ENCODE results near the gene LYPLAL1. TPM values are rescaled to one million over a fixed set of nuclear protein-coding genes. Genes with fewer than 3 reads are reported as not detected.
"Not testable (repeated sequence)": the region's sequence is repeated elsewhere in the genome, so short reads cannot be mapped to it uniquely, and the experiment has no call there.

LYPLAL1 gene
- total RNA-seq, 1 donor from 2014 or later: 17.4 TPM

DNA sequence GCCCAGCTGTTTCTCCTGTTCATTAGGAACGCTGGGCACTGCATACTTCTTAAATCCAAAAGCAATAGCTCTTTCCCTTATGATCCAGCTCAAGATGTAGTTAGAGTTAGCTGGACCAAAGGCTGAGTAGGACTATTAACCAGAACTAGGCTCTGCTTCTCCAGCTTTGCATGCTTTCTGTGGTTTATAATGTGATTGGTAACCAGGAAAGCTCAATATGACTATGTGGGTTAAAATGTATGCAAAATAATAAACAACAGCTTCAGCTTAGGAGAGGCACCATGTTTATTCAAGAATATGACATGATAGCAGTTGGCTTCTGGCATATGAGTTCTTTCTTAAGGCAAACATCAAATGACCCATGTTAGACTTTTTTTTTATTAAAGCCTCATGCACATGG lies 73.8 kb downstream of the LYPLAL1 start:
- Mint-ChIP-seq H3K4me3 (ENCODE audit: unreplicated experiment) (no peak overlapping the region), H3K9me3 (ENCODE audit: unreplicated experiment) (peaks cover 3% of the 10 kb centered on the region)

DNA sequence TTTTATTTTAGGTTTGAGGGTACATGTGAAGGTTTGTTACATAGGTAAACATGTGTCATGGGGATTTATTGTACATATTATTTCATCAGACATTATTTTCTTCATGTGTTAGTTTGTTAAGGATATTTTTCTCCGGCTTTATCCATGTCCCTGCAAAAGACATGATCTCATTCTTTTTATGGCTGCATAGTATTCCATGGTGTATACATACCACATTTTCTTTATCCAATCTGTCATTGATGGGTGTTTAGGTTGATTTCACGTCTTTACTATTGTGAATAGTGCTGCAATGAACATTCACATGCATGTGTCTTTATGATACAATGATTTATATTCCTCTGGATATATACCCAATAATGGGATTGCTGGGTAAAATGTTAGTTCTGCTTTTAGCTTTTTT lies 76.8 kb downstream of the LYPLAL1 start:
- not testable (repeated sequence) for H3K27ac Mint-ChIP-seq (ENCODE audit: unreplicated experiment); H3K4me3 Mint-ChIP-seq (ENCODE audit: unreplicated experiment); DNase-seq; H3K9me3 Mint-ChIP-seq (ENCODE audit: unreplicated experiment); H3K27me3 Mint-ChIP-seq (ENCODE audit: unreplicated experiment); H3K36me3 Mint-ChIP-seq (ENCODE audit: unreplicated experiment); H3K4me1 Mint-ChIP-seq (ENCODE audit: low read depth, unreplicated experiment)

More for the DNA sequence above, 73.8 kb downstream of the LYPLAL1 start:
- H3K4me1 Mint-ChIP-seq (ENCODE audit: low read depth, unreplicated experiment): peaks cover 3% of the 10 kb centered on the region
- no peaks in the 10 kb centered on the region for H3K27me3 Mint-ChIP-seq (ENCODE audit: unreplicated experiment)
- no peaks in the 10 kb centered on the region for H3K36me3 Mint-ChIP-seq (ENCODE audit: unreplicated experiment)
- TF ChIP-seq, protein P1, sequence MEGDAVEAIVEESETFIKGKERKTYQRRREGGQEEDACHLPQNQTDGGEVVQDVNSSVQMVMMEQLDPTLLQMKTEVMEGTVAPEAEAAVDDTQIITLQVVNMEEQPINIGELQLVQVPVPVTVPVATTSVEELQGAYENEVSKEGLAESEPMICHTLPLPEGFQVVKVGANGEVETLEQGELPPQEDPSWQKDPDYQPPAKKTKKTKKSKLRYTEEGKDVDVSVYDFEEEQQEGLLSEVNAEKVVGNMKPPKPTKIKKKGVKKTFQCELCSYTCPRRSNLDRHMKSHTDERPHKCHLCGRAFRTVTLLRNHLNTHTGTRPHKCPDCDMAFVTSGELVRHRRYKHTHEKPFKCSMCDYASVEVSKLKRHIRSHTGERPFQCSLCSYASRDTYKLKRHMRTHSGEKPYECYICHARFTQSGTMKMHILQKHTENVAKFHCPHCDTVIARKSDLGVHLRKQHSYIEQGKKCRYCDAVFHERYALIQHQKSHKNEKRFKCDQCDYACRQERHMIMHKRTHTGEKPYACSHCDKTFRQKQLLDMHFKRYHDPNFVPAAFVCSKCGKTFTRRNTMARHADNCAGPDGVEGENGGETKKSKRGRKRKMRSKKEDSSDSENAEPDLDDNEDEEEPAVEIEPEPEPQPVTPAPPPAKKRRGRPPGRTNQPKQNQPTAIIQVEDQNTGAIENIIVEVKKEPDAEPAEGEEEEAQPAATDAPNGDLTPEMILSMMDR (IDR thresholded peaks at IDR 0.05; ENCODE audit: partially characterized antibody, unreplicated experiment): no peak
- DNase-seq: no peak
- H3K27ac Mint-ChIP-seq (ENCODE audit: unreplicated experiment): no peak overlapping the region

DNA sequence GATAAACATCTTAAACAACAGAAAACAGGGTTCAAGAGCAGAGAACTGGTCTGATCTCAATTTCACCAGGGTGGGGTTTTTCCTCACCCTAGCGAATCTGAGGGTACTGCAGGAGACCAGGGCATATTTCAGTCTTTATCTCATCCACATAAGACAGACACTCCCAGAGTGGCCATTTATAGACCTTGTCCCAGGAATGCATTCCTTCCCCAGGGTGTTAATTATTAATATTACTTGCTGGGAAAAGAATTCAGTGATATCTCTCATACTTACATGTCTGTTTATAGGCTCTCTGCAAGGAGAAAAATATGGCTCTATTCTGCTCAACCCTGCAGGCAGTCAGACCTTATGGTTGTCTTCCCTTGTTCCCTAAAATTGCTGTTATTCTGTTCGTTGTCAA lies 84.1 kb downstream of the LYPLAL1 start:
- no peaks in the 10 kb centered on the region for H3K4me1 Mint-ChIP-seq (ENCODE audit: low read depth, unreplicated experiment)
- no peak overlapping the region for H3K4me3 Mint-ChIP-seq (ENCODE audit: unreplicated experiment)
- H3K36me3 Mint-ChIP-seq (ENCODE audit: unreplicated experiment): peaks cover 16% of the 10 kb centered on the region
- TF ChIP-seq, protein P1 (IDR thresholded peaks at IDR 0.05; ENCODE audit: partially characterized antibody, unreplicated experiment): no peak
- no peaks in the 10 kb centered on the region for H3K9me3 Mint-ChIP-seq (ENCODE audit: unreplicated experiment)
- H3K27me3 Mint-ChIP-seq (ENCODE audit: unreplicated experiment): peaks cover 4% of the 10 kb centered on the region
- H3K27ac Mint-ChIP-seq (ENCODE audit: unreplicated experiment): no peak overlapping the region
- no peak for DNase-seq

DNA sequence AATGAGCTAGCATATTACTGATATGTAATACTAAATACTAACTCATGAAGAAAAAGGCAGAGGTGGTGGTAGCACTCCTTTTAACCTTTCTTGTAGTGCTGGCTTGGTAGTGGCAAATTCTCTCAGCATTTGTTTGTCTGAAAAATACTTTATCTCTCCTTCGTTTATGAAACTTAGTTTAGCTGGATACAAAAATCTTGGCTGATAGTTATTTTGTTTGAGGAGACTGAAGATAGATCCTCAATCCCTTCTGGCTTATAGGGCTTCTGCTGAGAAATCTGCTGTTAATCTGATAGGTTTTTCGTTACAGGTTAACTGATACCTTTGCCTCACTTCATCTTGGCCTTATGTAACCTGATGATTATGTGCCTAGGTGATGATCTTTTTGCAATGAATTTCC lies 87.8 kb downstream of the LYPLAL1 start:
- TF ChIP-seq, protein P1 (IDR thresholded peaks at IDR 0.05; ENCODE audit: partially characterized antibody, unreplicated experiment): no peak
- no peak for DNase-seq
- H3K27ac Mint-ChIP-seq (ENCODE audit: unreplicated experiment): no peak overlapping the region
- H3K36me3 Mint-ChIP-seq (ENCODE audit: unreplicated experiment): peaks cover 16% of the 10 kb centered on the region
- no peak overlapping the region for H3K4me3 Mint-ChIP-seq (ENCODE audit: unreplicated experiment)
- peaks cover 4% of the 10 kb centered on the region for H3K27me3 Mint-ChIP-seq (ENCODE audit: unreplicated experiment)
- H3K4me1 Mint-ChIP-seq (ENCODE audit: low read depth, unreplicated experiment): no peaks in the 10 kb centered on the region
- no peaks in the 10 kb centered on the region for H3K9me3 Mint-ChIP-seq (ENCODE audit: unreplicated experiment)

Measured in glutamatergic neuron (in vitro differentiated cells).